Epidermal melanocyte (primary cell): ENCODE results near the gene NEDD4L.
"Not testable (repeated sequence)": the region's sequence is repeated elsewhere in the genome, so short reads cannot be mapped to it uniquely, and the experiment has no call there.

ENCODE experiments used
- DNase-seq: peaks from one replicate; pipeline ENCODE4 v3.0.0; 2011; ENCODE audit warnings: low spot score; ENCODE audit not compliant: insufficient read length

The NEDD4L gene

DNA sequence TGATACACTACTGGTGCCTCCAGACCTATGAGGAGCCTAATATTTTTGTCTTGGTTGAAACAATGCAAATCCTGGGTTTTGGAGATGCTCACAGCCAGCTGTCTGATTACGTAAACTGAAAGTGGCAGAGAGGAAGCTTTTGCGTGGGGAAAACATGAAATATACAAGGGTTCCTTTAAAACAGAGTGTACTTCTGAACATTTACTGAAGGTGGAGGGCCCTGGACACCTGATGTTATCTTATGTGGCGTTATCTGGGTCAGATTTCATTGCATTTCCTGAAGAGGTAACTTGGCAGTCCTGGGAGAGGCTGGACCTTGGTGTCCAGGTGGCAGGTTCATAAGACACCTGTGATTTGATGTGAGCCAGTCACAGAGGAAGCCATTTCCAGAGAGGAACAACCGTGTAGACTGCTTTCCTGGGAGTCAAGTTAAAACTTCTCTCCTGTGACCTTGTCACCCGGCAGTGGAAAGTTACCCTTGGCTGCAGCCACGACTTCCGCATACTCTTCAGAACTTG, 105.0 kb downstream of the NEDD4L start:
- DNase-seq: no peak

DNA sequence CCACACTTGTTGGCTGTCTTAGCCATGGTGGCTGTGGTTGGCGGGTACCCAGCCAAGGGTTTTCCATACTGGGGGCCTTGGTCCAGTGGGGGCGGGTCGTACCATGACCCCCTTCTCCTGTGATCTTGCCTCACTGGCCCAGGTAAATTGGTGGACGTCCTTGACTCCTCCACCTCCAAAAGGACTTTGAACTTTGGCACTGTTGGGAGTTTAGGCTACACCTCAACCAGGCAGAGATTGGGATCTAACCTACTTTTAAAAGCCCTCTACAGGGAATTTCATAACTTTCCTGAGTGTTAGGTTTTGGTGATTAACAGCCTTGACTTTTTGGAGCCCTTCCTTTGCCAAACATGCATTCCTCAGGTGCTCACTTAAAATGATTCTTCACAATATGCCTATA, 106.7 kb downstream of the NEDD4L start:
- DNase-seq: no peak

DNA sequence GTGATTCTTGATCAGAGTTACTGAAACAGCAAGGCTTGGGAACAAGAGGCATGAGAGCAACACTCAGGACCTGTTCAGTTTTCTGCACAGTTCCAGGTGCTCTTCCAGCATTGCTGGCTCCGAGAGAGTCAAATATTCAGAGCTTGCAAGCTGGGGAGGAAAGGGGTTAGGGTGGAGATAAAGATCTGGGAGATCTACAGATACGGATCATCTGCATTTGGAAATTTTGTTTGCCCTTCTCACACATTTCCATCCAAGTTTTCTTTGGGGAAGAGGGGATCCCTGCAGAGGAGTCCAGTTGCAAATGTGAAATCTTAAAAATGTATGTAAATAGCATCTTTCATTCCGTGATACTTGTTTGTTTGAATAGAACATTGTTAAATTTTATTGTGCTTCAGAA, 108.2 kb downstream of the NEDD4L start:
- no peak for DNase-seq

DNA sequence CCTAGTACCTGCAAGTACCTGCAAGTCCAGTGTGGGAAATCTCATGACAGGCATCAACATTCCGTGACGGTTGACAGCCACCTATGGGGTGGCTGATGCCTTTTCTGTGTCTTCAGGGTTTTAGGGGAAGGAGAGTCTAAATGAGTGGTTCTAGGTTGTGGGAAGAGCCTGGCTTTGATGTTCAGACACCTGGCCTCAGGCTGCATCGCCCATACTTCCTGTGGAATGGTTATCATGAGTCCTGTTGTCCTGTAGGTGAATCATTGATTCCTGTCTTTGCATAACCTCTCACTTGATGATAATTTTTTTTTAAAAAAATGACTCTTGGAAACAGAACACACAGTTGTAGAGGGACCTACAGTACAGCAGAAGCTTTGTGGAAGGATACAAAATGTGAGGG, 108.9 kb downstream of the NEDD4L start:
- no peak for DNase-seq

DNA sequence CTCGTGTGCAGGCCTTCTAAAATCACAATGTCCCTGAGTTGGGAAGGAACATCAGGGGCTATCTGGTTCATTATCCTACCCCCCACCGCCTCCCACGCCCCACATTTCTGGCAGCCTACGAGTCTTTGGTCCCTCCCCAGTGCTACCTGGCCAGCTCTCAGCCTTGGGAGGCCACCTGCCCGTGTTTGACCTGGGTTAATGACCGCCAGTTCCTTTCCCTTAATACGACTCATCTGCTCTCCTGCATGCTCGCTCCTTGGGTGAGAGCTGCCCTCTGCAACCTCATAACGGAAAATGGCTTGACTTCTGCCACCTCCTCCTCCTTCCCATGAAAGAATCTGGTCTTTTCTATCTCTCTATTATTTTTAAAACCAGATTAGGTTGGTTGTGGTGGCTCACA, 112.5 kb downstream of the NEDD4L start:
- no peak for DNase-seq

DNA sequence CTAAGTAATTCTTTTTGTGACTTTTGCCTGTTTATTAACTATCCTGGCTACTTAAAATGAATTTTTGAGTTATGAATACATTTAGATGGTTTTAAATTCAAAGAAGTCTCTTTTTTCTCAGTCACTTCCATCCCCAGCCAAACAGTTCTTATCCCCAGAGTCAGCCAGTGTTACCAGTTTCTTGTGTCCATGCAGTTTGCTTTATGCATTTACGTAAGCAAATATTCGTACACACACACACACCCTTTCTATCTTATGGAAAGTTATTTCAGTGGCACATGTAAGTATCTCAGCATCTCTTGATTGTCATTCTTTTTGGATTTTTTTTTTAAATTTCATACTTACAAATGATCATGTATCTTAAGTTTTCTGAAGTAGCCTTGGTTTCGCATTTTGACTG, 113.2 kb downstream of the NEDD4L start:
- DNase-seq: no peak

DNA sequence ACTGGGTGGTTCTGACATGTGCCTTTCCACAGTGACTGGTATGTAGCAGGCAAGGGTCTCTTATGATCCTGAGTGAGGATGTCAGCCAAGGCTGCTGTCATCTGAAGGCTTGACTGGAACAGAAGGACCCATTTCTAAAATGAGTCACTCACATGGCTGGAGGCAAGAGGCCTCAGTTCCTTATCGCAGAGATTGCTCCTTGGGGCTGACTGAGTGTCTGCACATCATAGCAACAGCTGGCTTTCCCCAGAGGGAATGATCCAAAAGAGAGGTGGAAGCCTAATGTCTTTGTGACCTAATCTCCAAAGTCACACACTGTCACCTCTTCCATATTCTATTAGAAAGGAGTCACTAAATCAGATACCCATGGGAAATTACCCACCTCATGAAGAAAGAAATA, 114.0 kb downstream of the NEDD4L start:
- no peak for DNase-seq

DNA sequence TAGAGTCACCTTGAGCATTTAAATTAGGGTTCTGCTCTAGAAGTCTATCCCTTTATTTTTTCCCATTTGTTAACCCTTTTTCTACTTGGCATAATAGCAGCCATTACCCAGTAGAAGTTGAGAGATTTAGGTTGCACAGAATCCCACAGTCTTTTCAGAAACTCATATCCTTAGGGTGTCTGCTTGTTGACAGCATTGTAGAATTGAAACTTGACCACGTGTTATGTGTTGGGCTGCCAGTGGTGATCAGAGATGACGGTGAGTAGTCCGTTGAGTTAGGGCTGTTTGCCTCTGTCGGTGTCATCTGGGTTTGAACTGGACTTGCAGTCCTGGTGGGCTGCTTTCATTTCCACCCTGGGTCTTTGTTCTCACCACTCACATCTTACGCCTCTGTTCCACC, 114.4 kb downstream of the NEDD4L start:
- no peak for DNase-seq

DNA sequence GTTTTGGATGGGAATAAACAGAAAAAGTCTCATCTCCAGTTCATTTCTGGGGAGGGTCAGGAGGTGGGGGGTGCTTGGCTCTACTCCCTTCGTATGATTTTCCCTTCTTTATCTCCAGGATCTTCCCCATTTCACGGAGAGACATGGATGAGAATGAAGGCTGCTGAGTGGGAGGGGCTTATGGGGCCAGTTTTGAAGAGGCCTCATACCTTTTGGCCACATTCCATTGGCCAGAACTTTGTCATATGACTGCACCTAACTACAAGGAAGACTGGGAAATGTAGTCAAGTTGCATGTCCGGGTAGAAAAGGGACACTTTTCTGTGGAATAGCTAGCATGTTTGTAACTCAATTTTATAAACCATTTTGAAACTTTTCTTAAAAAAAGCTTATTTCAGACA, 117.6 kb downstream of the NEDD4L start:
- no peak for DNase-seq

DNA sequence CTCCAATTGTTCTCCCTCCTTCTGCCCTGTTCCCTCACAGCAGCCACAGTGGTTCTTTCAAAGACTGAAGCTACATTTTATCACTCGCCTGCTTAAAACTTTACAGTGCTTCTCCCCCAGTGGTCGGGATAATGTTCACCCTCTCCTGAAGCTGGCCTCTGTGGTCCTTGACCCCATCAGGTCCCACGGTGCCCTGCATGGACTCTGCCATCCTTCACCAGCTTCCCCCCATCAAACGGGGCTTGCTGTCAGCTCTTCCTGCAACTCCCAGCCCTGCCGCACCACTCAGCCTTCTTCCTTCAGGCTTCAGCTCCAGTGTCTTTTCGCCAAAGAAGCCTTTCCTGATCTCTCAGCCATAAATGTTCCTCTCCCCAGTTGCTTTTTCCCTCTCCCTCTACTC, 118.1 kb downstream of the NEDD4L start:
- no peak for DNase-seq

DNA sequence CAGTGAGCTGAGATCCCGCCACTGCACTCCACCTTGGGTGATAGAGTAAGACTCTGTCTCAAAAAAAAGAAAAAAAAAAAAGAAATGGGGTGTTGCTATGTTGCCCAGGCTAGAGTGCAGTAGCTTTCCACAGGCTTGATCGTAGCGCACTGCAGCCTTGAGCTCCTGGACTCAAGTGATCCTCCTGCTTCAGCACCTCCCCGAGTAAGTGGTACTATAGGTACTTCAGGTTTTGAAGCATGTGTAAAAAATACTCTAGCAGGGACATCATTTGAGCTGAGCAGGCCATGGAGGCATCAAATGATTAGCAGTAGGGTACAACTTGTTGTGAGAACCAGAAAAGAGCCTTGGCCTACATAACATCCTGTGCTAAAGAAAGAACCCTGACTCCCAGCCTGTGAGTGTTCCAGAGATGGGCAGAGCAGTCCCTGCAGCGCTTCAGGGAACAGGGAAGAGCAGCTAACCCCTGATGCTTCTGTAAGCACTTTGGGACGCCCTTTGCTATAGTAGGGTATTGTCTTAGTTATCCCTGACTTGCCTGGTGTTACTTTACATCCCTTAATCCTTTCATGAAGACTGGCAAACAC, 119.1 kb downstream of the NEDD4L start:
- DNase-seq: no peak

DNA sequence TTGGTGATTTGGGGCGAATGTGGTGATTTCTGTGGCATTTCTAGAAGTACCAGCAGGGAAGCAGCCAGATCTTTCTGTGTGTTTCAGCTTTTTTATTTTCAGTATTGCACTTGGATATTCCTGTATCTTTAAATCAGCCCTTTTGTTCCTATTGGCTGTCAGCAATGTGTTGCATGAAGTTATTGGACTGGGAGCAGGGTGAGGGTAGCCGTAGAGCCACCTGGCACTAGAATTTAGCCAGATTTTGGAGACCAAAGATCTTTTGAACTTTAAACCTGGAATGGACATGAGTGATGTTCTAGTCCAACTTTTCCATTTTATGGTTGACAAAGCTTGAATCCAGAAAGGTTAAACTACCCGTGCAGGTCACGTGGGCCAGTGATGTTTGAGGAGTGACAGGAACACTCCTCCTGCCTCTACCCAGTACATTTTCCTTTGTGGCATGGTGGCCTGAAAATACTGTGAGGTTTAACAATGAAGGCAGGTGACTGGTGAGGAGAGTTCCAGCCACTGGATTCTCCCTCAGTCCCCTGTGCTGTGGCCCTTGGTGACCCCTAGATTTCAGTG, 122.3 kb downstream of the NEDD4L start:
- DNase-seq: no peak

DNA sequence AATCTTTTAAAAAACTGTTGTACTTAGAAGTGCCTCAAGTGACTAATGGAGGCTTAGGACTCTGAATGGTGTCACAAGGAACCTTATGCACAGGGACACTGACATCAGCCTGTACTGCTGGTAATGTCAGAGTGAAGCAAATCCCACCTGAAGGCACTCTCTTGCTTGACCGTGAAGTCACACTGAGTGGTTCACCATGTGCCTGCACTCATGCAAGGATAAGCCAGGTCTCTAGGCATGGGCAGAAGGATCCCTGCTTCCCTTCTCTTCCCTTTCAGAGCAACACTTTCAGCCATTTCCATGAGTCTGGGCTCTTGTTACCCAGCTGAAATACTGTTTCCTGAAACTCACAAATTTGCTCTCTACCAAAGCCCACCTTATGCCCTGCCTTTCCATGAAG, 123.0 kb downstream of the NEDD4L start:
- DNase-seq: no peak

DNA sequence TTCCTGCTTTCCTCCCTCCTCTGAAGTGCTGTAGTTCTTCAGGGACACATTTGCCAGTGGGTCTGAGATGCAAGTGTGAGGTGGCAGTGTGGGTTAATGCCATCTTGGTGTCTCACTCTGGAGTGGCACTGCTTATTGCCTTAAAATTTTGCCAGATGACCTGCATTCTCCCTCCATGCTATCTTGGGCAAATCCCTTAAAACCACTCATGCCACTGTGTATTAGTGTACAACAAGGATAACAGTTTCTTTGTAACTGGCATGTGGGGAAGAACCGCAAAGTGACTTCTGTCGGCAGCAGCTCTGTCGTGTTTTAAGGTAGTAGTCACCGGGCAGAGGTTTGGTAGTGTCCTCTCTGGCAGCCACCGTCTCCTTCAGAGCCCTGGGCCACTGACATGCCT, 124.2 kb downstream of the NEDD4L start:
- no peak for DNase-seq

DNA sequence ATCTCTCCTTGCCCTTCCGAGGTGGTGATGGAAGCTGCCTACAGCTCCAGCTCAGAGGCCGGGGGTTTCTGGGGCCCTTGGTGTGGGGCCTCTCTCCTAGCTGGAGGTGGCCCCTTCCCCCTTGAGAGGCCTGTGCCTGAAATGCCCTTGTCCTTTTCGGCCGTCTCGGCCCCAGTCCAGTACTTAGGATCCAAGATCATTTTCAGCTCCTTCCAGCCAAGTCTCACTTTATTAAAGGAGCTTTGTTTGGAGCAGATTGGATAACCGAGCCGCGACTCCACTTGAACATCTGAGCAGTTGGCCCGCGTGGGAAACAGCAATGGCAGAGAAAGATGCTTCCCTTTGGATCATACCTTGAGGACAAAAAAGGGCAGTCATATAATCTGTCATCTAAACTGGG, 125.0 kb downstream of the NEDD4L start:
- no peak for DNase-seq

DNA sequence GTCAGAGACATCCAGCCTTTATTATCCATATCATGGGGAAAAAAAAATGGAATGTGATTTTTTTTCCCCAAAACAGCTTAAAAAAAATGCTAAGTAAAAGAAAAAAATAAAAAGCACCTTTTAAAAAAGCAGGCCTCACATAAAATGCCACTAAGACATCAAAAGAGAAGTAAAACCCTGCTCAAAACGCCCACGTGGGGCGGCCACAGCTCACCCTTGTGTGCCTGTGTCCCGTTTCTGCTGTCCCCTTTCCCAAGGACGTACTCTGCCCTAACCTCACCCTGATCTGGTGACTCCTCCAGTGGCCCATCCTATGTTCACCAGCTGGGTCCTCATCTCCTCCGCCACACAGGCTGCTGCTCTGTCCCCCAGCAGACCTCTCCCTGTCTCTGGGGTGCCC, 125.4 kb downstream of the NEDD4L start:
- no peak for DNase-seq

DNA sequence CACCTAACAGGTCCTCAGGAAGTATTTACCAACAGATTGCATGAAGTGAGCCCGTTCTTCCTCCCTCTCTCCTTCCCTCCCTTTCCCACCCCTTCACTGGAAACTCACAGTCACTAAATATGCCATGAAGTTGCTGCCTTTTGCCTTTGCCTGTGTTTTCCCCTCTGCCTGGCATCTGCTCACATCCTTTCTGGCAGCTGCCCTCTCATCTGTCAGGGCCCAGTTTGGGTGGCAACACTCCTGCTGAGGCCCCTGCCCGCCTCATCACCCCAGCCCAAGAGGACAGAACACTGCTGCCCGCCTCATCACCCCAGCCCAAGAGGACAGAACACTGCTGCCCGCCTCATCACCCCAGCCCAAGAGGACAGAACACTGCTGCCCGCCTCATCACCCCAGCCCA, 126.0 kb downstream of the NEDD4L start:
- DNase-seq: not testable (repeated sequence)

DNA sequence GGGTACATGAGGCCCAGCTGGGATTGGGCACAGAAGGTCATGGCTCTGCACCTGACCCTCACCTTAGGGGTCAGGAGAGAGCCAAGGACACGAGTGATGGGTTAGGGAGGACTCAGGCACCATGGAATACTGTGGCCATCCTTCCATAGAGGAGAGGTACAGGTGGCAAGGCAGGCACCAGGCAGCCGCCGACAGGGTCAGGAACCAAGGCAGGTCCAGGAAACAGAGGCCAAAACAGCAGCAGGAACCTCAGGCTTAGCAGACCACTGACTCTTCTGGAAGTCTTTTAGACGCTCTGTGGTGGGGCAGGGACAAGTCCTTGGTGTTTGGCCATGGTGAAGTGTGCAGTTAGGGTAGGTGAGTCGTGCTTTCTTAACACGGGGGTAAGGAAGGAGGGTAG, 128.0 kb downstream of the NEDD4L start:
- DNase-seq: no peak

DNA sequence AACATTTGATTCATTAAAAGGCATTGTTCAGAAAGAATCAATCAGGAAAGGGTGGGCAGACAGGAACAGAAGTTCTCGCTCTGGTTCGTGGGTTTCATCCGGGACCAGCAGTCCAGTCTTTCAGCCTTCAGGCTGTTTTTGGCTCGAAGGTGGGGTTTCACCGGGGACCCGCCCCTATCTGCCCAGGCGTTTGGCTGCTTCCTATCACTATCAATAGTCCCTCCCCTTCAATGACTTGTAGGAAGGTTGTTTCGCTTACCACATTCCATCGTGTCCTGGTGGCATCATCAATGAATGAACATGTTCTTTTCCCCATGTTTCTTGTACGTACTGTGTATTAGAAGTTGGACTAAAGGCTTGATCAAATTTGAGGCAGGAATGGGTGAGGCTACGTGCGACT, 130.3 kb downstream of the NEDD4L start:
- no peak for DNase-seq

DNA sequence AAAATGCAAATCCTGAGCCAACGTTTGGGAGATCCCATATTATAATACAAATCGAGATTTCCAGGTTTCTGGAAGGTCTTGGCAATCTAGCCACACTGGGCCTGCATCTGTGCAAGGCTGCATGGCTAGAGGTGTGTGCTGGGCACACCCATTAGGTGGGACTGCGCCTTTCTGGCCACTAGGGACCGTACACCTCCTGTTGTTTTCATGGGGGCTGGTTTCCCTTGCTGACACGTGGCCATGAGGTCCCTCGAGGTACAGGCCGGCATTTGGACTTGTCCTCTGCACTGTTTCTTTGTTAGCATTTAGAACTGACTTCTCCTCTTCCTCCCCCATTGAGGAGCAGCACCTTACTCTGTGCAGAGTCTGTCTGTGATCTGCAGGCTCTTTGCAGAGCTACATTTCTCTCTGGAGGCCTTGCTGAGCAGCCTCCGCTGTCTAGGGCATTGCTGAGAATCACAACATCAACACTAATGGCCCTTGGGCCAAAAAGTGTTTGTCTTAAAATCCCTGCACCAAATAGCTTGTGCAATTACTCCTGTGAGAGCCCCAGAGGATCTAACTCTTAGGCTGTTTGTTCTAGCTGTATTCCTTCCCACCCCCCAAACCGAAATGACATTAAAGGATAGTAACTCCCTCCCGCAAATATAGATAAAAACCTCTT, 131.2 kb downstream of the NEDD4L start:
- no peak for DNase-seq

DNA sequence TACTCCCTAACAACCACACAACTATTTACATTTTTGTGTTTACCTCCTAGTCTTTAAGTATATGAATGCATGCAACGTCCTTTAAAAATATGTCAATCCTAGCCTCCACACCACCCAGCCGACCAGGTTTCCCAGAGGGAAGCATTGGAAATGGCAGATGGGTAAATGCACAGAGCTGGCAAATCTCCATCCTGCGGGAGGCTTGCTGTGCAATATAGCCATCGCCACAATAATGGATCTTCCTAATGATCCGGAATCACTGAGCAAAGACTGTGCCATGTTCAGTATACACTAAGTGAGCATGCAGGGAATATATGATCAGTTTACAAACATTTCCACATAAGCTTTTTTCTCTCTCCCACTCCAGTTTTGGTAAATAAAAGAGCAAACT, 131.8 kb downstream of the NEDD4L start:
- DNase-seq: no peak

DNA sequence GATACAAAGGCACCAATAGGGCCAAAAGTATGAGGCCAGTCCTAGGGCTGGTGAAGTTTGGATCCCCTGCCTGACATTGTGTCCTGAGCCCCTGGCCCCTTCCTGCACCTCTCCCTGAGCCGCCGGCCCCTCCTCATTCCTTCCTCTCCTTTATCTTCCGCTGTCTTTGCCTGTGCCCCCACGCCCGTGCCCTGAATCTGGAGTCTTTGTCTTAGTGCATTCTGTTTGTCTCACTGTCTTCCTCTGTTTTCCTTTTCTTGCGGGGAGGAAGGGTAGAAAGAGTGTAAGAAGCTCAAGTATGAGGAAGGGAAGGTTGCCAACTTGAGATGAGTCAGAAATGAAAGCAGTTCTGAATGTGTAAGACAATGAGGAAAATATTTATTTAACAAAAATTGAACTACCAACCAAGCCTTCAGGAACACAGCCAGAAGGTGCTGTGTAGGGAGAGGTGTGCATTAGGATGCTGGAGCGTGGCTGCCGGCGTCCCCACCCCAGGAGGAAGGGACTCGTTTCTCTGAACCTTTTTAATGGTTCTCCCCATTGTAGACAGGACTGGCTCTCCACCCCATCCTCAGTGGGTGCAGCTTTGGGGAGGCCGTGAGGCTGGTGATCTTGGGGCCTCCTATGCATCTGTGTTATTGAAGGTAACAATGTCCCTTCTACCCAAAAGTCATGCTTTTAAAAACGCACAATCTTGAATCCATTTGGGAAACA, 133.1 kb downstream of the NEDD4L start:
- DNase-seq: no peak
